Urothelium cell line (cell line): ENCODE data around the gene LRRC55.

ENCODE experiments used
- DNase-seq: peaks from one replicate; pipeline ENCODE4 v3.0.0; 2011; ENCODE audit warnings: low spot score, mixed read lengths
- FAIRE-seq: peaks from 2 replicates; lab custom pipeline; 2011; peaks lifted over from hg19 to GRCh38; lab: Jason Lieb, UNC

LRRC55 gene

GRCh38 chr11:57231539-57232253 lies 49.9 kb downstream of the LRRC55 start:
- FAIRE-seq: no peak
- no peak for DNase-seq

DNA sequence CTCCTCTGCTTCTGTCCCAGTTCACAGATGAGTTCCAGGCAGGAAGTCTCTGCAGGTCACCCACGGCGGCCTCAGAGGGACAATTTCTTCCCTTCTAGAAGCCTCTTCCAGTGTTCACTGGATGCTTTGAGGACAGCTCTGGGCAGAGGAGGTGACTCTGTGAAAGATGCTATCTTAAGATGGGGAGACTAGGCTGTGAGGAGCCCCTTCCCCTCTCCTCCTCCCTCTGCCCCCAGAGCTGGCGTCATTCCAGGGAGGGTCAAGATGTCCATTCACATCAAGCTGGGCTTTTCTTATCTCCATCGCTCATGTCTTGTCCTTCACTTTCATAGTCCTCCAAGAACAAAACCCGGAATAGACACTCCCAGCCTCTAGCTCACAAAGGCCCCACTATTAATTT lies 51.9 kb downstream of the LRRC55 start:
- DNase-seq (no peak), FAIRE-seq (no peak)

DNA sequence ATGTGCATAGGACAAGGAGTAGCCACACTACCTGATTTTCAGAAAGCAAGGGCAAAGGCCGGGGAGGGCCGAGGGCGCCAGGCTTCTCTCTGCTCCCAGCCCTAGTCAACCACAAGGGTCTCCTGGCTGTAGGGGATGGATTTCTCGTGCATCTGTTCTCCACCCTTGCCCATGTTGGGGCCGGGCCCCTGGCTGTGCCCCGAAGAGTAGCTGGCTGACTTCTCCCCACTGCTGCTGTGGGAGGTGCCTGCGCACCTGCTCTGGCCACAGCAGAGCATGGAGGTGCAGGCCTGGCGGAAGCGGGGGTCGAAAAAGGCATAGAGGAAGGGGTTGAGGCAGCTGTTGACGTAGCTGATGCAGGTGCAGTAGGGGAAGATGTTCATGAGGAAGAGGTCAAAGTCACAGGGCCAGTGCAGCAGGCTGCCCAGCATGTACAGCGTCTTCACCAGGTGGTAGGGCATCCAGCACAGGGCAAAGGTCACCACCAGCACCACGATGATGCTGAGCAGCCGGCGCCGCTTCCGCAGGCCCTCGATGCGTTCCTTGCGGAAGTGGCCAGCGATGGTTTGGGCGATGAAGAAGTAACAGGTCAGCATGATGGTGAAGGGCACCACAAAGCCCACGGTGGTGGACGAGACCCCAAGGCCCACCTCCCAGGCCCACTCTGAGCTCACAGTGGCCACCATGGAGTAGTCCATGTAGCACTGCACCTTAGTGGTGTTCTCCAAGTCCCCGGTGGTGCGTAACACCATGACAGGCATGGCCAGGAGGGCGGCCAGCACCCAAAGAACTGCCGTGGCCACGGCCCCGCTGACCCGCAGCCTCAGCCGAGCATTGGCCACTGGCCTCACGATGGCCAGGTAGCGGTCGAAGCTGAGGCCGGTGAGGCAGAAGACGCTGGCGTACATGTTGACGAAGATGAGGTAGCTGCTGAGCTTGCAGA lies 54.3 kb downstream of the LRRC55 start:
- no peak for FAIRE-seq
- no peak for DNase-seq

DNA sequence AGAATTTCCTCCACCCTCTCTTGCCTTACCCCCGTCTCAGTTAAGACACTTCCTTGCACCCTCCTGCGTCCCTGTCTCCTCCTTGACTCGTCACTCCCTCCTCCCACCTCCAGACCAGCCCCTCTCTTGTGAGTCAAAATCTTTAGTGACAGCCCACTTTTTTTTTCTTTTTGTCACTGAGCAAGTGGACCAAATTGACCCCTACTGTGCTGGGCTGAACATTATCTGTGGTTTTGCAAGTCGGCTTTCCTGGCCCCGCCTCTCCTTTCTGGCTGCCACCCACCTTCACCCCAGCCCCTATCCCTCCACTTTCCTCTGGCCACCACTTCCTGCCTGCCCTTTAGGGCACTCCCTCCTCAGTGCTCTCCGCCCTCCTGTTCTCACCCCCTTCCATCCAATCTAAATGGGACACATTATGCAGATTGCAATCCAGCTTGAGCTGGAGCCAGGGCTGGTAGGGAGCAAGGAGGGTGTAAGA lies 55.5 kb downstream of the LRRC55 start, which contains the start of gene APLNR:
Gene APLNR (minus strand): TSS at position 47 of the 478 bp plus-strand sequence. CDS start 246 bp downstream, outside the sequence.
- FAIRE-seq: no peak
- no peak for DNase-seq

DNA sequence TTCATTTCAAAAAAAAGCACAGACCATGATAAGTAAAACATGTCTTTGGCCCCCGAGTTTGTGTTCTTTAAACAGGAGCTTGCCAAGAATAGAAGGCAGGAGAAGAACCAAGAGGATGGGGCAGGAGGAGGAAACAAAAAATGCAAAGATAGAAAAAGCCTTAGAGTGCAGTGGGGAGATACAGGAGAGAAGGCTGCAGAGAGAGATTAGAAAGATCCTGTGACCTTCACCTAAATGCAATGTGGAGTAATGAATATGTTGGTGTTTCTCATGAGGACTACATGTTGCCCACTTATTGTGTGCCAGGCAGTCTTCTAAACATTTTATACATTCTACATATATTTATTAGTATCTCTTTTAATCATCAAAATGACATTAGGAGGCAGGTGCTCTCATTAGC lies 57.6 kb downstream of the LRRC55 start:
- DNase-seq (no peak), FAIRE-seq (no peak)

GRCh38 chr11:57240007-57240406 lies 58.3 kb downstream of the LRRC55 start:
- no peak for DNase-seq
- FAIRE-seq: no peak

DNA sequence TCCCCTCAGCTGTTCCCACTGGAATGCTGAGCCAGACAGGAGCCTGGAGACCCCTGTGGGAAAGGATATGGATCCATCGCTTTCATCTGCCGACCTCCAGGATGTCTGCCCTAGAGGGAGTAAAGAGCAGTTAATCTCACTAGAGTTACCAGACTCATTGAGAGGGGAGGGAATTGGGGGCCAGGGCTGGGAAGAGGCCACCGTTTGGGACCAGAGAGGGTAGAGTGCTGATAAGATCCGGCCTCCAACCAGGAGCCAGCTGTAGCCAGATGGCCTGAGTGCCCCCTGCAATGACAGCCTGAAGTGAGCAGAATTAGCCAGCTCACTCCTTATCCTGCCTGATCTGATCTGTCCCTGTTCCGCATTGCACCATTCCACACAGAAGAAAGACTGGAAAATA lies 59.0 kb downstream of the LRRC55 start:
- FAIRE-seq (no peak), DNase-seq (no peak)
